GM12874 (cell line): ENCODE results near the gene BIN1.

ENCODE experiments used
- TF ChIP-seq, protein P1 (sequence below): IDR thresholded peaks from 2 replicates; pipeline ENCODE4 v1.5.1; 2011; ENCODE audit warnings: low read depth, mild to moderate bottlenecking, control low read depth, low read length, moderate library complexity; ENCODE audit not compliant: insufficient read depth

Gene BIN1

DNA sequence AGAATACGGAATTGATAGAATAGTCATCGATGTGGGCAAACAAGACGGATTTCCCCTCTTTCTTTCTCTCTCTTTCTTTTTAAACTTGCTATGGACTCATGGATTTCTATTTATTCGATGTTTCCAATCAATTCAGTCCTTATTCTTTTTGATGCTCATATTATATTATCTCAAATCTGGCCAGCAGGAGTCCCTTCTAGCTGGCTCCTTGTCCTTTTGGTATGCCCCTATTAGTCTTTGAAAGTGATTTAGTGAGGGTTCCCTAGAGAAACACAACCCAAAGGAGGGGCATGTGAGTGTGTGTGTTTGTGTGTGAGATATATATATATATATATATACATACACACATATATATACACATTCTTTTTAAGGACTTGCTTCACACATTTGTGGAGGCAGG lies 23.5 kb upstream of the BIN1 start:
- TF ChIP-seq, protein P1, sequence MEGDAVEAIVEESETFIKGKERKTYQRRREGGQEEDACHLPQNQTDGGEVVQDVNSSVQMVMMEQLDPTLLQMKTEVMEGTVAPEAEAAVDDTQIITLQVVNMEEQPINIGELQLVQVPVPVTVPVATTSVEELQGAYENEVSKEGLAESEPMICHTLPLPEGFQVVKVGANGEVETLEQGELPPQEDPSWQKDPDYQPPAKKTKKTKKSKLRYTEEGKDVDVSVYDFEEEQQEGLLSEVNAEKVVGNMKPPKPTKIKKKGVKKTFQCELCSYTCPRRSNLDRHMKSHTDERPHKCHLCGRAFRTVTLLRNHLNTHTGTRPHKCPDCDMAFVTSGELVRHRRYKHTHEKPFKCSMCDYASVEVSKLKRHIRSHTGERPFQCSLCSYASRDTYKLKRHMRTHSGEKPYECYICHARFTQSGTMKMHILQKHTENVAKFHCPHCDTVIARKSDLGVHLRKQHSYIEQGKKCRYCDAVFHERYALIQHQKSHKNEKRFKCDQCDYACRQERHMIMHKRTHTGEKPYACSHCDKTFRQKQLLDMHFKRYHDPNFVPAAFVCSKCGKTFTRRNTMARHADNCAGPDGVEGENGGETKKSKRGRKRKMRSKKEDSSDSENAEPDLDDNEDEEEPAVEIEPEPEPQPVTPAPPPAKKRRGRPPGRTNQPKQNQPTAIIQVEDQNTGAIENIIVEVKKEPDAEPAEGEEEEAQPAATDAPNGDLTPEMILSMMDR = no peak

DNA sequence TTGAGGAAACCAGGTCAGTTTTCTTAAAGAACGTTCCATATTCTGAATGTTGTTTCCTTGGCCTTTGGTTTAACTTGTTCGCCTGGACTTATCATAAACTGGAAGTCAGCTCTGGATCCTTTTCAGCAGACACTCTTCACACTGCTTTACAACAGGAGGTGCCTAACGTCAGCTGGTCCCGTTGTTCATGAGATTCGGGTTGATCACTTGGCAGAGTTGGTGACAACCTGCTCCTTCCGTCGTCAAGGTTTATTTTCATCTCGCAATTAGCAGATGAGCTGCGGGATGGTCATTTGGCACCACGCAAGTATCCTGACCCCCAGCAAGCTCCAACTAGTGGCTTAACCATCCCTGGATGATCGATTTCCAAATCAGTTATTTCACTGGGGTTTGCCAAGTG lies 23.0 kb upstream of the BIN1 start:
- TF ChIP-seq, protein P1 = no peak

DNA sequence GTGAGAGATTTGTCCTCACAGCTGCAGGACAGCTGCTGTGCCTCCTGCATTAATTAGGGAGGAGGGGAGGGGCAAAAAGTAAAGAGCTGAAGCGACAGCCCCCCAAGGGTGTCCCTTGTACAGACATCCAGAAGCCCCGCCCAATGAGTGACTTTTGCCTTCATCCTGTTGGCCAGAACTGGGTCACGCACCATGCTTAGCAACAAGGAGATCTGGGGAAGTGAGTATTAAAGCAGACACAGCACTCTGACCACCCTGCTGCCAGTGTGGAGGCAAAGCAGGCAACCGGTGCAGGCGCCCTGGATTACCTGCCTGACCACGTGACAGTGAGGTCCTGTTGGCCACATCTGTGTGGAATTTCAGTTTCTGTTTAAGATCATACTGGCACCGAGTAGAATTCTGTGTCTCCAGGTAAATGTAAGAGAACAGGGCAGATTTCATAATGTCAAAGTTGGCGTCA lies 21.5 kb upstream of the BIN1 start:
- TF ChIP-seq, protein P1 = no peak

DNA sequence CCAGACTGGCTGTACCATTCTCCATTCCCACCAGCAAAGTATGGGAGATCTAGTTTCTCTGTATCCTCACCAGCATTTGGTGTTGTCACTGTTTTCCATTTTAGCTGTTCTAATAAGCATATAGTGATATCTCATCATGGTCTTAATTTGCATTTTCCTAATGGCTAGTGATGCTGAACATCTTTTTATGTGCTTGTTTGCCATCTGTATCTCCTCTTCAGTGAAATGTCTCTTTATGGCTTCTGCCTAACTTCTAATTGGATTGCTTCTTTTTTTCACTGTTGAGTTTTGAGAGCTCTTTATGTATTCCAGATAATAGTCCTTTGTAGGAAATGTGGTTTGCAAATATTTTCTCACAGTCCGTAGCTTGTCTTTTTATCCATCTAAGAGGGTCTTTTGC lies 18.9 kb upstream of the BIN1 start:
- TF ChIP-seq, protein P1 = no peak

DNA sequence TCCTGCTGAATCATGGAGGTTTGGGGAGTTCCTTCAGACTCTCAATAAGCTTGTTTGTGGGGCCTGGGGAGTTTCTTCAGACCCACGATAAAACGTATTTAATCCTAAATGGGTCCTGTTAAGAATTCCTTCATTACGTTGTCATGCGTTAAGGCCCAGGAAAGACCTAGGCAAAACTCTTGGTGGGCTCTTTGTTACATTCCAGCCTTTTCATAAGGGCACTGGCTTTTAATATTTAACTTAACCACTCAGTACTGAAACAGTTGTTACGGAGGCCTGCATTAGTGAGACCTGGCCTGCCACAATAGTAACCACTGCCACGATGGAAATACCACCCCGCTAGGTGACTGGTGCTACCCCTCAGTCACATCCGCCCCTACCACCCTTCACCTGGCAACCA lies 17.5 kb upstream of the BIN1 start:
- TF ChIP-seq, protein P1 = no peak

DNA sequence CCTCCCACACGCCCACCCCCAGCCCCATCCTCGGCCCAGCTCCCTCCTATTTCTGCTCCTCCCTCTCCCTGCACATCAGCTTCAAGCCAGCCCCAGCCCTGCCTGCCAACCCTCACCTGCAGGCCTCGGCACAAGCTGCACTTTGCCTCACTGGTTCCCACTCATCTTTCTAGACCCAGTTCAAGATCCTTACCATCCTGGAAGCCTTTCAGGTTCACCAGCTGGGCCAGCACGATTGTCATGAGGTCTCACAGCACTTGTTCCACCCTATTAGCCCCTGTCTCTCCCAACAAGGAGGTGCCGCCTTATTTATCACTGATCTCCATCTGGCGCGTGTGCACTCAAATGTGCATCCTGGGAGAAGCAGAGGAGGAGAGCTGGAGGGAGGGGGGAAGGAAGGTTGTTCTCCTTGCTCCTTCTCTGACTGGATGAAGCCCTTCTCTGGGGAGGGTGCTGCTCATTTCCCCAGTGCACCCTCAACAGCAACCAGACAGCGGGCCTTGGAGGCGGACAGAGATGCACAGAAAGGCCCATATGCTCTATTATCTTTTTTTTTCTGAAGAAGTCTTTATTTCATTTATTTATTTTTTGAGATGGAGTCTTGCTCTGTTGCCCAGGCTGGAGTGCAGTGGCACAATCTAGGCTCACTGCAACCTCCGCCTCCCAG lies 15.5 kb upstream of the BIN1 start:
- TF ChIP-seq, protein P1 = no peak

DNA sequence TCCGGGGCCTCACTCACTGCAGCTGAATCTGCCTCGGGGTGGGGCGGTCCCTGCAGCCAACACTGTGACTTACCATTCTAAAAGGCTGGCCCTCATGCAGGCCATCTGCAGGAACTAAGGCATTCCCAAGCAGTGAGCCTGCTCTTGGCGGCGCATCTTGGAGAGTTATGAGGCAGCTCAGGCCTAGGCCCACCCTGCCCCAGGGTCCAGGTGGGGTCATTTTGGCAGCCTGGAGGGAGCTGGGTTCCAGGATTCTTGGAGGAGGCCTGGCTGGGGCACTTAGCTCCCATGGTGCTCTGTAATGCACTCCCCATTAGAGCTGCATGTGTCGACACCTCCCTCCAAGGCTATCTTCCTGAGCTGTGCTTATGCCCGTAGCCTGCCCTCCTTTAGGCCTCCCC lies 14.8 kb upstream of the BIN1 start:
- TF ChIP-seq, protein P1 = no peak
